ENCODE data around the gene CYSTM1. TPM values are rescaled to one million over a fixed set of nuclear protein-coding genes. Genes with fewer than 3 reads are reported as not detected.

CYSTM1 gene
- total RNA-seq, 1 experiment from 2014 or later, result 61.1 TPM

DNA sequence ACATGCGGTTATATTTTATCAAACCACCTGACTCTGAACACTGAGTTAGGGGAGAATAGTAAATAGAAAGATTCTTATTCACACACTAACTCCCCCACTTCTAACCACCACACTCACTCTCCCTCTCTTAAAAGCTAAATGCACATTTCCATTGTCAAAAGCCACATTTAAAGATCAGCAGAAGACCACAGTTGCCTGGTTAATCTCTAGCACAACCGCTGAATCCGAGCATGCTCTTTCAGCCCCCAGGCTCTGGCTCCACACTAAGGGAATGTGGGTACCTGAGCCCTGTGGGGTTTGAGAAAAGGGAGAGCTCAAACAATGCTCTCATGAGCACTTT is 92.2 kb downstream of the CYSTM1 start:
- no peaks in the 10 kb centered on the region for H3K27me3 ChIP-seq (ENCODE audit: control insufficient read depth, insufficient read depth, low read length)
- H3K36me3 ChIP-seq (replicated peaks; ENCODE audit: control insufficient read depth, insufficient read depth, low read length), result no peaks in the 10 kb centered on the region
- DNase-seq, result no peak
- no peak overlapping the region for H3K4me3 ChIP-seq (ENCODE audit: insufficient read depth, low read depth, low read length)

GRCh38 chr5:140267559-140268018 is 92.6 kb downstream of the CYSTM1 start:
- DNase-seq, result no peak
- Histone ChIP-seq H3K4me3 (ENCODE audit: insufficient read depth, low read depth, low read length) (no peak overlapping the region), H3K27me3 (ENCODE audit: control insufficient read depth, insufficient read depth, low read length) (no peaks in the 10 kb centered on the region), H3K36me3 (replicated peaks; ENCODE audit: control insufficient read depth, insufficient read depth, low read length) (no peaks in the 10 kb centered on the region)

DNA sequence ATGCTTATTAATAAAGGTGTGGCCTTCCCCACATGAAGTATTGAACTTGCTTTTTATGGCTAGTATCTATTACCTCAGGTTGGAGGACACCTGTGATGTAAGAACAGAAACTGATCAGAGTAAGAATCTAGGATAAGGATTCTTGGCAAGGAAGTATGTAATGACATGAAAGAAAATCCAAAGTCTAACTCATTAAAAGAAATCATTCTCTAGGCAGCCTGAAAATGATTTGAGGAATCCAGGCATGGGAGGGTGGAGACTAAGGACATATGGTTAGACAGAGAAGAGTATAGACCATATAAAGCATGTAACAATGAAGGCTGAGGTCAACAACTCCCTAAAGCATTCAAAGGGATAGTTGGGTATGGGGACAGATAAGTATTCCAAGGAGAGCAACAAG is 95.0 kb downstream of the CYSTM1 start:
- no peaks in the 10 kb centered on the region for H3K27me3 ChIP-seq (ENCODE audit: control insufficient read depth, insufficient read depth, low read length)
- no peaks in the 10 kb centered on the region for H3K36me3 ChIP-seq (replicated peaks; ENCODE audit: control insufficient read depth, insufficient read depth, low read length)
- H3K4me3 ChIP-seq (ENCODE audit: insufficient read depth, low read depth, low read length), result no peak overlapping the region
- DNase-seq, result no peak

DNA sequence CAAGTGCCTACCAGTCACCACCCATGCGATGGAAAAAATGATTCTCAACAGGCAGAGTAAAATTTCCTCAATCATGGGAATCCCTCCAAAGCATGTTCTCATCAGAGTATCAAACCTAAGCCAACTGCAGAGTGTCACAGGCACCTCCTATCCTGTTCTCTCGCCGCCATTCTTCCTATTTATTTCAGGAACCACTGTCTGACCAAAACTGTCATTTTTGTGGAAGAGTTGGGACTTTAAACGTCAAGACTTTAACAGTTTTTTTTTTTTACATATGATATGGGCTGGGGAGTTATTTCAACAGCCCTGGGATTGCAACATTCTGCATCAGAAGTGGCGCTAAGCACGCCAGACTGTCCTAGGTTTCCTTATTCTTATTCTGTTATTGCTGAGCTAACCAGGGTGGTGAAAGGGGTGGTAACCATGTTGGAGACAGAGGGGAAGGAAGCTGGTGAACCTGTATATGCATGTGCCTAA is 98.5 kb downstream of the CYSTM1 start:
- no peaks in the 10 kb centered on the region for H3K27me3 ChIP-seq (ENCODE audit: control insufficient read depth, insufficient read depth, low read length)
- no peak for DNase-seq
- no peaks in the 10 kb centered on the region for H3K36me3 ChIP-seq (replicated peaks; ENCODE audit: control insufficient read depth, insufficient read depth, low read length)
- no peak overlapping the region for H3K4me3 ChIP-seq (ENCODE audit: insufficient read depth, low read depth, low read length)

GRCh38 chr5:140275837-140276236 is 100.8 kb downstream of the CYSTM1 start:
- H3K36me3 ChIP-seq (replicated peaks; ENCODE audit: control insufficient read depth, insufficient read depth, low read length), result no peaks in the 10 kb centered on the region; the same call in 1 of the 2 replicates
- H3K4me3 ChIP-seq (ENCODE audit: insufficient read depth, low read depth, low read length), result no peak overlapping the region
- DNase-seq, result no peak
- no peaks in the 10 kb centered on the region for H3K27me3 ChIP-seq (ENCODE audit: control insufficient read depth, insufficient read depth, low read length)

DNA sequence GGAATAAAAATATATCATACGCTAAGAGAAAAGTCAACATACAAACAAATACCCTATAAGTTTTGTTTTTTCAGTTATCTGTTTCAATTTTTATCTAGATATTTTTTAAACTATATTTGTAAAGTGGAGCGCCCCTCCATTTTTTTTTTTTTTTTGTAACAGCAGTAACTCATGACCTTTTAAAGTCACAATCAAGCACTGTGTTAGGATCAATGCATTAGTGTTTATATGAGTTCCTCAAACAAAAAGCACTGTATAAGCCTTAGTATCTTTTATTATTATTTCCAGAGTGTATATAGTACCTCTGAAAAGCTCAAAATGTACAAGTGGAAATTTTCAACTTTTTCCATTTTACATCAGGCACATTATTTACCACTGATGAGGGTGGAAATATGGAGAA is 107.3 kb downstream of the CYSTM1 start:
- DNase-seq, result no peak
- H3K27me3 ChIP-seq (ENCODE audit: control insufficient read depth, insufficient read depth, low read length), result no peaks in the 10 kb centered on the region
- no peak overlapping the region for H3K4me3 ChIP-seq (ENCODE audit: insufficient read depth, low read depth, low read length)
- H3K36me3 ChIP-seq (replicated peaks; ENCODE audit: control insufficient read depth, insufficient read depth, low read length), result no peaks in the 10 kb centered on the region; the same call in 1 of the 2 replicates

- DNase-seq, result no peak
- Histone ChIP-seq H3K27me3 (ENCODE audit: control insufficient read depth, insufficient read depth, low read length) (no peaks in the 10 kb centered on the region), H3K36me3 (replicated peaks; ENCODE audit: control insufficient read depth, insufficient read depth, low read length) (no peaks in the 10 kb centered on the region; the same call in 1 of the 2 replicates), H3K4me3 (ENCODE audit: insufficient read depth, low read depth, low read length) (no peak overlapping the region)
Measured at GRCh38 chr5:140284013-140284412, 109.0 kb downstream of the CYSTM1 start.

DNA sequence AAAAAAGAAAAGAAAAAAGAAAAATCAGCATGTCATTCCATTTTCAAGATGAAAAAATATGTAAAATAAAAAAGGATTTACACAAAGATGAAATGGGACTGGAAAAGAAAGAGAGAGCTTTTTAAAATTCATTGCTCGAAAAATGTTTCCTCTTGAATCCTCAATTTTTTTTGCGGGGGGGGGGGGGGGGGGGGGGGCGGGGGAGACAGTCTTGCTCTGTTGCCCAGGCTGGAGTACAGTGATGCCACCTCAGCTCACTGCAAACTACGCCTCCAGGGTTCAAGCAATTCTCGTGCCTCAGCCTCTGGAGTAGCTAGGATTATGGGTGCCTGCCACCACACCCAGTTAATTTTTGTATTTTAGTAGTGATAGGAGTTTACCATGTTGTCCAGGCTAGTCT is 111.4 kb downstream of the CYSTM1 start:
- no peak overlapping the region for H3K4me3 ChIP-seq (ENCODE audit: insufficient read depth, low read depth, low read length)
- no peak for DNase-seq
- H3K27me3 ChIP-seq (ENCODE audit: control insufficient read depth, insufficient read depth, low read length), result no peaks in the 10 kb centered on the region
- no peaks in the 10 kb centered on the region for H3K36me3 ChIP-seq (replicated peaks; ENCODE audit: control insufficient read depth, insufficient read depth, low read length)

DNA sequence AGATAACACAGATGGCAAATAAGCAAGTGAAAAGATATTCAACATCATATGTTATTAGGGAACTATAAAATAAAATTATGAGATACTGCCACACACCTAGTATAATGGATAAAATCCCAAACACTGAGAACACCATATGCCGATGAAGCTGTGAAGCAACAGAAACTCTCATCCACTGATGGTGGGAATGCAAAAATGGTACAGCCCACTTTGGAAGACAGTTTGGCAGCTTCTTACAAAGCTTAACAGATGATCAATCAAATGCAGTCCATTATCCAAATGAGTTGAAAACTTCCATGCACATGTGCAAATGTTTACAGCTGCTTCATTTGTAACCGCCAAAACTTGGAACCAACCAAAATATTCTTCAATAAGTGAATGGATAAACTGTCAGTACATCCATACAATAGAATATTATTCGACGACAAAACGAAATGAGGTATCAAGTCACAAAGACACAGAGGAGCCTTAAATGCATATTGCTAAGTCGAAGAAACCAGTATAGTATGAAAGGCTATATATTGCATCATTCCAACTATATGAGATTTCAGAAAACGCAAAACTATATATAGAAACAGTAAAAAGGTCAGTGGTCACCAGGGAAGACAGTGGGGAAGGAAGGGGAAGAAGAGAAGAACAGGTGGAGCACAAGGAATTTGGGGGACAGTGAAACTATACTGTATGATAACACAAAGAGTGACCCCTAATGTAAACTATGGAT is 113.0 kb downstream of the CYSTM1 start:
- H3K36me3 ChIP-seq (replicated peaks; ENCODE audit: control insufficient read depth, insufficient read depth, low read length), result no peaks in the 10 kb centered on the region
- DNase-seq, result no peak
- H3K27me3 ChIP-seq (ENCODE audit: control insufficient read depth, insufficient read depth, low read length), result no peaks in the 10 kb centered on the region
- no peak overlapping the region for H3K4me3 ChIP-seq (ENCODE audit: insufficient read depth, low read depth, low read length)

DNA sequence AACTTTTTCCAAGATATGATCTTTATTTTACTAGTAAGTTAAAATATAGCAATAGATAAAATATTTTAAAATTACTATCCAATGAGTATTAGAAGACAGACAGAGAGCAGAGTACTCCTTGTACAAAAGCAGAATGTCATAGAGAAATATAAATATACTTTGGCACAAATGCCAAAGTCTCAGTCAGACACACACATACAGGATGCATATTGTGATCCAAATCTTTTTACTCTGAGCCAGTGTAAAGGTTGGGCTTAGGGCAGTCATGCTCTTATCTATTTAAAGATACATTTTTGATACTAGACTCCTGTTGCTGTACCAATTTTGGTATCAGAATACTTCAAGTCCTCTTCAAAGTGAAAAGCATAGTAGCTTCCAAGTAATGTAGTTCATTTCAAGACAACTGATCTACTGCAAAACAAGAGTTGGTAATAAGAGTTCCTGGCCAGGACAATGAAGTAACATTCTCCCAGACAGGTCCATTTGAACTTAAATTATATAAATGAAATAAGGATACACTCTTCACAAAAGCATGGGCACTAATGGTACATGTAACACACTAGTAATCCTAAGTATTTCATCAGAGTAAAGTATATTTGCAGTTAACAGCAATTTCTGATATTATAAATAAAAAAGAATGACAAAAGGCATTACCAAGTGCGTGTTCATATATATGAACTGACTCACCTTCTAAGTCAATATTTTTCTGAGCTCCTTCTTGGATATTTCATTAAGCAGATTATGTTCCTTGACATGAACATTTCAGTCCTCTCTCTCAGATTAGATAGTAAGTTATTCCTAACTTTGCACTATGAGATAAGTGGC is 117.4 kb downstream of the CYSTM1 start:
- Histone ChIP-seq H3K4me3 (ENCODE audit: insufficient read depth, low read depth, low read length) (no peak overlapping the region), H3K27me3 (ENCODE audit: control insufficient read depth, insufficient read depth, low read length) (no peaks in the 10 kb centered on the region), H3K36me3 (replicated peaks; ENCODE audit: control insufficient read depth, insufficient read depth, low read length) (no peaks in the 10 kb centered on the region)
- DNase-seq, result no peak

Other genes starting within 250 kb of the CYSTM1 start
- gene NRG2, start 131.9 kb upstream of the CYSTM1 start, total RNA-seq (2014; rRNA removed; shearing (Covaris generic)), result 0.24 TPM in 1 of 2 replicates, not detected in the other
- 5.9 and 7.2 TPM in 2 replicates for gene PURA, start 61.1 kb upstream of the CYSTM1 start, total RNA-seq (2014; rRNA removed; shearing (Covaris generic))
- gene IGIP, start 49.3 kb upstream of the CYSTM1 start, total RNA-seq (2014; rRNA removed; shearing (Covaris generic)), result 0.48 and 1.0 TPM in 2 replicates
- gene PFDN1, start 127.9 kb downstream of the CYSTM1 start, total RNA-seq (2014; rRNA removed; shearing (Covaris generic)), result 81.8 and 82.9 TPM in 2 replicates
- 1.6 and 2.3 TPM in 2 replicates for gene HBEGF, start 171.4 kb downstream of the CYSTM1 start, total RNA-seq (2014; rRNA removed; shearing (Covaris generic))
- 0.33 TPM in 1 of 2 replicates, not detected in the other for gene SLC4A9, start 185.0 kb downstream of the CYSTM1 start, total RNA-seq (2014; rRNA removed; shearing (Covaris generic))
- 49.2 and 58.0 TPM in 2 replicates for gene ANKHD1, start 226.6 kb downstream of the CYSTM1 start, total RNA-seq (2014; rRNA removed; shearing (Covaris generic))

All from H7 (cell line).